ENCODE results near the gene ADPRS. TPM values are rescaled to one million over a fixed set of nuclear protein-coding genes. Genes with fewer than 3 reads are reported as not detected.

The ADPRS gene
- total RNA-seq, 2 experiments from 2014 or later, result 22.6 to 24.6 TPM

DNA sequence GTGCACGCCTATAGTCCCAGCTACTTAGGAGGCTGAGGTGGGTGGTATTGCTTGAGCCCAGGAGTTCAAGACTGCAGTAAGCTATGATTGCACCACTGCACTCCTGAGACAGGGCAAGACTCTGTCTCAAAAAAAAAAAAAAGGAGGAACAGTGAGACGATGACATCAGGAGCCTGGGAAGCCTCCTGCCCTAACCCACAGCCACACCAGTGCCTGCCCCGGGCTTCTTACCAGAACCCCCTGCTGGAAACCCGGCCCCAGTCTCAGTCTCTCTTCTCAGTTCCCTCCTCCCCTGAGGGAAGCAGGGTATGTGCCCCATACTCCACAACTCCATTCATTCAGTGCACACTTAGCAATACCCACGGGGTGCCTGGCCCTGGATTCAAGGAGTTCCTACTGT lies 27.2 kb downstream of the ADPRS start:
- Histone ChIP-seq H3K27ac (ENCODE audit: low read depth in 1 of 2, low read length in 2 of 2) (no peak overlapping the region), H3K27me3 (ENCODE audit: control insufficient read depth in 1 of 2, insufficient read depth in 2 of 2, low read length in 2 of 2) (no peaks in the 10 kb centered on the region), H3K36me3 (ENCODE audit: insufficient read depth, low read length) (no peaks in the 10 kb centered on the region), H3K9me3 (ENCODE audit: control insufficient read depth in 1 of 2, insufficient read depth in 1 of 2, low read length in 2 of 2) (no peaks in the 10 kb centered on the region), H3K4me3 (ENCODE audit: low read length) (no peak overlapping the region), H3K4me1 (ENCODE audit: insufficient read depth, low read length) (no peaks in the 10 kb centered on the region)
- CTCF ChIA-PET, result no interaction called here
- POLR2A ChIA-PET, result no interaction called here
- Mint-ChIP-seq H3K4me1 (ENCODE audit: low read depth) (peaks cover 13% of the 10 kb centered on the region), H3K36me3 (ENCODE audit: low read depth) (no peaks in the 10 kb centered on the region), H3K27ac (no peak overlapping the region), H3K9me3 (no peaks in the 10 kb centered on the region), H3K4me3 (no peak overlapping the region), H3K27me3 (peaks cover 8% of the 10 kb centered on the region)
- intact Hi-C loops (cut with DNase I, micrococcal nuclease), result no loop called here
- ATAC-seq (ENCODE audit: poor library complexity) (no peak), DNase-seq (no peak)
- no peak for TF ChIP-seq CTCF (IDR thresholded peaks at IDR 0.05)

- H3K4me1 Mint-ChIP-seq (ENCODE audit: low read depth), result peaks cover 6% of the 10 kb centered on the region
- no peak for TF ChIP-seq CTCF (IDR thresholded peaks at IDR 0.05)
- ChIA-PET POLR2A (no interaction called here), CTCF (no interaction called here)
- no peak overlapping the region for H3K4me3 Mint-ChIP-seq
- intact Hi-C loops (cut with DNase I, micrococcal nuclease), result no loop called here
- H3K36me3 Mint-ChIP-seq (ENCODE audit: low read depth), result no peaks in the 10 kb centered on the region
- Histone ChIP-seq H3K27me3 (ENCODE audit: control insufficient read depth in 1 of 2, insufficient read depth in 2 of 2, low read length in 2 of 2) (peaks cover 0 to 2% of the 10 kb centered on the region in 2 experiments), H3K36me3 (ENCODE audit: insufficient read depth, low read length) (no peaks in the 10 kb centered on the region), H3K27ac (ENCODE audit: low read depth in 1 of 2, low read length in 2 of 2) (no peak overlapping the region), H3K9me3 (ENCODE audit: control insufficient read depth in 1 of 2, insufficient read depth in 1 of 2, low read length in 2 of 2) (no peaks in the 10 kb centered on the region), H3K4me1 (ENCODE audit: insufficient read depth, low read length) (no peaks in the 10 kb centered on the region), H3K4me3 (ENCODE audit: low read length) (no peak overlapping the region)
- peaks cover 12% of the 10 kb centered on the region for H3K27me3 Mint-ChIP-seq
- DNase-seq (no peak), ATAC-seq (ENCODE audit: poor library complexity) (no peak)
- no peak overlapping the region for H3K27ac Mint-ChIP-seq
- no peaks in the 10 kb centered on the region for H3K9me3 Mint-ChIP-seq
These were observed 28.2 kb downstream of the ADPRS start for GRCh38 chr1:36116901-36117300.

DNA sequence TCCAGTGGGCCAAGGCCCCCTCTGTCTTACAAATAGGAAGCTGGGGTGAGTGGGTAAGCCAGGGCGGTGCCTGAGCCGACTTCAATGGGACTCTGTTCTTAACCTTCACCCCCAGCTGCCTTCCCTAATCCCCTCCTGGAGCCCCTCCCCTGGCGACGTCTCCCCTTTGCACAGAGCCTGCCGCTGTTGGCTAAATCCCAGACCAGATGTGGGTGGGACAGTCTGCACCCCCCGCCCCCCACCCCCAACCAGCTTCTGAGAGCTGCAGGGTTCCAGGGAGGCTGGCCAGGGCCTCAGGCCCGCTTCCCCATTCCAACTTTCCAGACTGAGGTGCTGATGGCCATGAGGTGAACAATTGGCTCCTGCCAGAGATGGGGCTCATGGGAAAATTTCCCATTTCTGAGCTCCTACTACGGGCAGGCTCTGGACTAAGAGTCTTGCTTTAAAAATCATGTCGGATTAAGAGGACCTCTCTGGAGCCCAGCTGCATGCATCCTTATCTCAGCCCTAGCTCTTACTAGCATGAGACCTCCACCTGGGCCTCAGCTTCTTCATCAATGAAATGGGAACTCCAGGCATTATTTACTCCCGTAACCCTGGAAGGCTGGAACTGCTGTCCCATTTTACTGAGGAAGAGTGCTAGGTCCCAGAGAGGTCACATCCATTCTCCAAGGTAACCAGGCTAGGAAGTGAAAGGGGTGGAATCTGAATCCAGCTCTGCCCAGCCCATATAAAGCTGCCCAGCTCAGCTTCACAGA lies 29.9 kb downstream of the ADPRS start:
- Mint-ChIP-seq H3K27me3 (peaks cover 29% of the 10 kb centered on the region), H3K4me3 (no peak overlapping the region), H3K27ac (no peak overlapping the region), H3K4me1 (ENCODE audit: low read depth) (peaks cover 9% of the 10 kb centered on the region), H3K36me3 (ENCODE audit: low read depth) (no peaks in the 10 kb centered on the region), H3K9me3 (no peaks in the 10 kb centered on the region)
- no peak overlapping the region for H3K4me3 ChIP-seq (ENCODE audit: low read length)
- no peaks in the 10 kb centered on the region for H3K9me3 ChIP-seq (ENCODE audit: control insufficient read depth in 1 of 2, insufficient read depth in 1 of 2, low read length in 2 of 2)
- CTCF ChIA-PET, result interaction anchor here (0.7 to 1.5 kb wide), 2 partner anchors 16 to 18 kb away, joined by 3 read pairs; no protein-coding TSS in a partner anchor
- DNase-seq, result no peak
- H3K36me3 ChIP-seq (ENCODE audit: insufficient read depth, low read length), result no peaks in the 10 kb centered on the region
- peaks cover 2 to 7% of the 10 kb centered on the region in 2 experiments for H3K27me3 ChIP-seq (ENCODE audit: control insufficient read depth in 1 of 2, insufficient read depth in 2 of 2, low read length in 2 of 2)
- POLR2A ChIA-PET, result interaction anchor here (0.8 kb wide), 1 partner anchor 10 kb away, joined by 3 read pairs; no protein-coding TSS in a partner anchor
- H3K27ac ChIP-seq (ENCODE audit: low read depth in 1 of 2, low read length in 2 of 2), result no peak overlapping the region
- no peak for ATAC-seq (ENCODE audit: poor library complexity)
- TF ChIP-seq CTCF (IDR thresholded peaks at IDR 0.05), result no peak
- peaks cover 3% of the 10 kb centered on the region for H3K4me1 ChIP-seq (ENCODE audit: insufficient read depth, low read length)
- intact Hi-C loops (cut with DNase I, micrococcal nuclease), result no loop called here
